Peyer's patch (tissue), 4 donors: ENCODE results near the gene IRF3.

Source experiments
- POLR2A ChIP-seq, 2 donors: fragments of 450-650 bp; IDR thresholded peaks; one replicate each; pipeline ENCODE4 v1.5.1; 2017; ENCODE audit warnings: antibody characterized with exemption in 2 of 2, mild to moderate bottlenecking in 2 of 2, moderate library complexity in 2 of 2
- TF ChIP-seq, protein P1 (sequence below), 6 experiments: fragments of 450-650 bp in 4 of 6; fragments of 200-600 bp in 2 of 6; sonication (generic) in 1 of 6; IDR thresholded peaks; one replicate each; pipeline ENCODE4 v1.5.1; 2017 to 2019; ENCODE audit warnings: antibody characterized with exemption in 6 of 6, mild to moderate bottlenecking in 3 of 6, moderate library complexity in 1 of 6

DNA sequence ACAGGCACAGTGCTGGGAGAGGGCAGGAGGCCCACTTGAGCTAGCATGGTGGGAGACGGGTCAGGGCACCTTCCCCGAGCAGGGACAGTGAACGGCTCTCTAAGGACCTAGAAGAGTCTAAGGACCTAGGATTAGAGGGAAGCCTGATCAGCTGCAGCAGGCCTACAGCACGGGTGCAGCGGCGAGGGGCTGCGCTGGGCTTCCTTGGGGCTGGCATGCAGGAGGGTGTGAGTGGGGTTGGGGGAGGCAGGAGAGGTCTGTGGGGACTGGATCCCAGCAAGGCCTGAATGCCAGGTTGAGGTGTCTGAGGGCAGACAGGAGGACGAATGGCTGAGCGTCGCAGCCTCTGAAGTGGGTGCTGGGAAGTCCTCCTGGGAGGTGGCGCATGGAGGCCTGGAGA lies 20.1 kb downstream of the IRF3 start:
- TF ChIP-seq, protein P1, sequence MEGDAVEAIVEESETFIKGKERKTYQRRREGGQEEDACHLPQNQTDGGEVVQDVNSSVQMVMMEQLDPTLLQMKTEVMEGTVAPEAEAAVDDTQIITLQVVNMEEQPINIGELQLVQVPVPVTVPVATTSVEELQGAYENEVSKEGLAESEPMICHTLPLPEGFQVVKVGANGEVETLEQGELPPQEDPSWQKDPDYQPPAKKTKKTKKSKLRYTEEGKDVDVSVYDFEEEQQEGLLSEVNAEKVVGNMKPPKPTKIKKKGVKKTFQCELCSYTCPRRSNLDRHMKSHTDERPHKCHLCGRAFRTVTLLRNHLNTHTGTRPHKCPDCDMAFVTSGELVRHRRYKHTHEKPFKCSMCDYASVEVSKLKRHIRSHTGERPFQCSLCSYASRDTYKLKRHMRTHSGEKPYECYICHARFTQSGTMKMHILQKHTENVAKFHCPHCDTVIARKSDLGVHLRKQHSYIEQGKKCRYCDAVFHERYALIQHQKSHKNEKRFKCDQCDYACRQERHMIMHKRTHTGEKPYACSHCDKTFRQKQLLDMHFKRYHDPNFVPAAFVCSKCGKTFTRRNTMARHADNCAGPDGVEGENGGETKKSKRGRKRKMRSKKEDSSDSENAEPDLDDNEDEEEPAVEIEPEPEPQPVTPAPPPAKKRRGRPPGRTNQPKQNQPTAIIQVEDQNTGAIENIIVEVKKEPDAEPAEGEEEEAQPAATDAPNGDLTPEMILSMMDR (IDR thresholded peaks at IDR 0.05): no peak
- no peak for TF ChIP-seq POLR2A (IDR thresholded peaks at IDR 0.05)
